HepG2 (cell line): ENCODE results near the gene HNRNPUL1. TPM values are rescaled to one million over a fixed set of nuclear protein-coding genes. Genes with fewer than 3 reads are reported as not detected.

Experiments
- ADNP ChIP-seq: sonication (generic); formaldehyde crosslinking; IDR thresholded peaks from 2 replicates; pipeline ENCODE4 v1.4.0; 2020; ENCODE audit warnings: missing genetic modification reagents
- CHCHD3 ChIP-seq: sonication (generic); formaldehyde crosslinking; IDR thresholded peaks from 2 replicates; pipeline ENCODE4 v1.8.0; 2022; ENCODE audit warnings: mild to moderate bottlenecking, missing genetic modification reagents, moderate library complexity
- FOXJ3 ChIP-seq: sonication (generic); formaldehyde crosslinking; IDR thresholded peaks from 2 replicates; pipeline ENCODE4 v1.4.0; 2020; ENCODE audit warnings: missing genetic modification reagents, mild to moderate bottlenecking, borderline replicate concordance
- HBP1 ChIP-seq: IDR thresholded peaks from 2 replicates; pipeline ENCODE4 v1.6.1; 2016; ENCODE audit warnings: low read depth, control low read depth
- IRF9 ChIP-seq: sonication (generic); formaldehyde crosslinking; IDR thresholded peaks from 2 replicates; pipeline ENCODE4 v1.8.0; 2022; ENCODE audit warnings: missing genetic modification reagents, mild to moderate bottlenecking, borderline replicate concordance
- MAFF ChIP-seq: IDR thresholded peaks from 2 replicates; pipeline ENCODE4 v1.6.1; 2011; ENCODE audit warnings: low read depth, low read length, improper control_type of control experiment
- NFIC ChIP-seq: IDR thresholded peaks from 2 replicates; pipeline ENCODE4 v1.6.1; 2012; ENCODE audit warnings: mild to moderate bottlenecking, low read length, inconsistent platforms
- ONECUT2 ChIP-seq: sonication (generic); formaldehyde crosslinking; IDR thresholded peaks from 2 replicates; pipeline ENCODE4 v1.4.0; 2020; ENCODE audit warnings: missing genetic modification reagents
- POLR2AphosphoS2 ChIP-seq: IDR thresholded peaks from 2 replicates; pipeline ENCODE4 v1.6.1; 2011; ENCODE audit warnings: low read depth, low read length, improper control_type of control experiment
- SMC3 ChIP-seq: IDR thresholded peaks from 2 replicates; pipeline ENCODE4 v1.6.1; 2011; ENCODE audit warnings: low read length, improper control_type of control experiment
- SNRNP70 ChIP-seq: fragments of 200-400 bp; formaldehyde crosslinking; IDR thresholded peaks from 2 replicates; pipeline ENCODE4 v1.6.1; 2017; ENCODE audit warnings: mild to moderate bottlenecking, low read depth, low read length, moderate library complexity
- TBP ChIP-seq: sonication (generic); formaldehyde crosslinking; IDR thresholded peaks from 2 replicates; pipeline ENCODE4 v1.5.0; 2020; ENCODE audit warnings: missing genetic modification reagents
- TCF12 ChIP-seq, 2 experiments: fragments of 450-650 bp in 1 of 2; sonication (generic) in 1 of 2; formaldehyde crosslinking in 1 of 2; IDR thresholded peaks; 2 replicates each; pipeline versions ENCODE4 v1.6.1 to v1.8.0; 2017 to 2022; ENCODE audit warnings: antibody characterized with exemption in 1 of 2, mild to moderate bottlenecking in 1 of 2, missing genetic modification reagents in 1 of 2, moderate library complexity in 1 of 2
- TERF1 ChIP-seq: sonication (generic); formaldehyde crosslinking; IDR thresholded peaks from 2 replicates; pipeline ENCODE4 v1.8.0; 2022; ENCODE audit warnings: mild to moderate bottlenecking, missing genetic modification reagents, moderate library complexity
- ZFAT ChIP-seq: sonication (generic); formaldehyde crosslinking; conservative IDR thresholded peaks from 2 replicates; pipeline ENCODE4 v1.8.1; 2023; ENCODE audit warnings: missing genetic modification reagents, inconsistent platforms
- ZNF253 ChIP-seq: sonication (generic); formaldehyde crosslinking; IDR thresholded peaks from 2 replicates; pipeline ENCODE4 v1.8.0; 2022; ENCODE audit warnings: mild to moderate bottlenecking, missing genetic modification reagents, borderline replicate concordance
- ZNF263 ChIP-seq: sonication (generic); formaldehyde crosslinking; IDR thresholded peaks from 2 replicates; pipeline ENCODE4 v1.4.0; 2020; ENCODE audit warnings: missing genetic modification reagents
- ZNF564 ChIP-seq: sonication (generic); formaldehyde crosslinking; IDR thresholded peaks from 2 replicates; pipeline ENCODE4 v1.8.1; 2023; ENCODE audit warnings: mild to moderate bottlenecking, missing genetic modification reagents
- ZNF605 ChIP-seq: sonication (generic); formaldehyde crosslinking; IDR thresholded peaks from 2 replicates; pipeline ENCODE4 v1.8.0; 2022; ENCODE audit warnings: mild to moderate bottlenecking, missing genetic modification reagents
- ZNF607 ChIP-seq: sonication (generic); formaldehyde crosslinking; IDR thresholded peaks from 2 replicates; pipeline ENCODE4 v1.5.1; 2020; ENCODE audit warnings: missing genetic modification reagents, mild to moderate bottlenecking, borderline replicate concordance
- ZNF790 ChIP-seq: sonication (generic); formaldehyde crosslinking; IDR thresholded peaks from 2 replicates; pipeline ENCODE4 v1.8.0; 2022; ENCODE audit warnings: missing genetic modification reagents, mild to moderate bottlenecking, borderline replicate concordance
- ZSCAN30 ChIP-seq: sonication (generic); formaldehyde crosslinking; IDR thresholded peaks from 2 replicates; pipeline ENCODE4 v1.5.0; 2020; ENCODE audit warnings: mild to moderate bottlenecking, missing genetic modification reagents
- polyA plus RNA-seq, 8 experiments: library from polyadenylated mRNA; depleted of rRNA in 3 of 8; stranded (reverse) in 7 of 8; unstranded in 1 of 8; fragments of >200 nt; fragmentation: Illumina TruSeq in 4 of 8; extraction: Trizol in 4 of 8; gene quantifications; 2 replicates each; pipeline versions ENCODE4 v1.2.1 to v1.2.3, GENCODE V29; 2011 to 2016; ENCODE audit warnings: low read depth in 4 of 8, missing spikeins in 1 of 8, mixed read lengths in 1 of 8; ENCODE audit not compliant: insufficient read depth in 1 of 8
- total RNA-seq, 5 experiments: library from RNA; depleted of rRNA; stranded (reverse); fragments of >200 nt; fragmentation: Illumina TruSeq; extraction: Trizol; gene quantifications; 2 replicates each; pipeline ENCODE4 v1.2.3, GENCODE V29; 2016; ENCODE audit warnings: low read depth in 1 of 5

Gene HNRNPUL1
- total and polyA plus RNA-seq, 2 of the 13 experiments (the other 11 are each of a cell fraction or from before 2014, with no cell fraction given), result 30.9 to 81.7 TPM

GRCh38 chr19:41352609-41353465 is 88.7 kb downstream of the HNRNPUL1 start (continued):
- TF ChIP-seq ADNP (CRISPR knock-in tag) (0 out of 2 replicates have a peak, but pooled peaks have one; percentile 45), TCF12 (IDR thresholded peaks at IDR 0.05) (no peak), TCF12 (CRISPR knock-in tag; IDR thresholded peaks at IDR 0.05) (no peak), ZNF253 (CRISPR knock-in tag) (no peak), MAFF (no peak), ZNF790 (CRISPR knock-in tag) (peak; percentile 25; the same call in 1 of the 2 replicates), TBP (CRISPR knock-in tag) (no peak), ZNF263 (CRISPR knock-in tag) (peak; percentile 66; the same call in 1 of the 2 replicates), CHCHD3 (CRISPR knock-in tag) (no peak), IRF9 (no peak; the same call in 1 of the 2 replicates), POLR2AphosphoS2 (no peak), SMC3 (no peak; the same call in 1 of the 2 replicates), ZSCAN30 (CRISPR knock-in tag) (no peak; the same call in 1 of the 2 replicates), SNRNP70 (no peak), TERF1 (no peak), NFIC (no peak), ZNF564 (CRISPR knock-in tag) (no peak; the same call in 1 of the 2 replicates), ZNF607 (CRISPR knock-in tag) (peak; percentile 58; the same call in 1 of the 2 replicates), HBP1 (CRISPR knock-in tag) (no peak), ZNF605 (CRISPR knock-in tag) (no peak; the same call in 1 of the 2 replicates), ZFAT (CRISPR knock-in tag) (no peak), FOXJ3 (CRISPR knock-in tag) (0 out of 2 replicates have a peak, but pooled peaks have one; percentile 20), ONECUT2 (CRISPR knock-in tag) (no peak)
